H9 (cell line): Measurements from ENCODE around the gene DNM2. TPM values are rescaled to one million over a fixed set of nuclear protein-coding genes. Genes with fewer than 3 reads are reported as not detected.
A peak's percentile ranks its signal among the peaks of the same experiment; 100 is the strongest.

Experiments
- DNase-seq: peaks from one replicate; pipeline ENCODE4 v3.0.0-alpha.2; 2017
- H2AFZ ChIP-seq: one replicate; pipeline ENCODE4 v1.6.1; 2013; ENCODE audit warnings: mild to moderate bottlenecking, low read length, control low read depth, moderate library complexity
- H2AK5ac ChIP-seq: 2 replicates; pipeline ENCODE4 v1.6.1; 2013; ENCODE audit warnings: low read length, control low read depth, mixed read lengths; ENCODE audit not compliant: insufficient read length
- H2BK120ac ChIP-seq: one replicate; pipeline ENCODE4 v1.6.1; 2013; ENCODE audit warnings: low read depth, mild to moderate bottlenecking, low read length, control low read depth, inconsistent platforms; ENCODE audit not compliant: poor library complexity, severe bottlenecking
- H2BK12ac ChIP-seq: 2 replicates; pipeline ENCODE4 v1.6.1; 2013; ENCODE audit warnings: low read length, control low read depth, mixed read lengths, low read depth; ENCODE audit not compliant: insufficient read length
- H2BK15ac ChIP-seq: 2 replicates; pipeline ENCODE4 v1.6.1; 2013; ENCODE audit warnings: low read depth, low read length, control low read depth
- H2BK20ac ChIP-seq: one replicate; pipeline ENCODE4 v1.6.1; 2013; ENCODE audit warnings: low read depth, mild to moderate bottlenecking, low read length, control low read depth, inconsistent platforms; ENCODE audit not compliant: poor library complexity, severe bottlenecking
- H2BK5ac ChIP-seq: 2 replicates; pipeline ENCODE4 v1.6.1; 2013; ENCODE audit warnings: low read length, control low read depth, mixed read lengths; ENCODE audit not compliant: insufficient read length
- H3K14ac ChIP-seq: 2 replicates; pipeline ENCODE4 v1.6.1; 2013; ENCODE audit warnings: low read length, control low read depth; ENCODE audit not compliant: insufficient read depth
- H3K18ac ChIP-seq: 2 replicates; pipeline ENCODE4 v1.6.1; 2013; ENCODE audit warnings: low read depth, mild to moderate bottlenecking, mixed read lengths, low read length, control low read depth; ENCODE audit not compliant: insufficient read length
- H3K23ac ChIP-seq: 2 replicates; pipeline ENCODE4 v1.6.1; 2013; ENCODE audit warnings: low read length, control low read depth, mixed read lengths, low read depth; ENCODE audit not compliant: insufficient read length
- H3K23me2 ChIP-seq: 2 replicates; pipeline ENCODE4 v1.6.1; 2013; ENCODE audit warnings: low read depth, mild to moderate bottlenecking, mixed read lengths, low read length, control low read depth; ENCODE audit not compliant: insufficient read length, poor library complexity, severe bottlenecking
- H3K27ac ChIP-seq: 2 replicates; pipeline ENCODE4 v1.5.1; 2013; ENCODE audit warnings: low read length, control low read depth, mixed read lengths, low read depth; ENCODE audit not compliant: insufficient read length
- H3K27me3 ChIP-seq: 2 replicates; pipeline ENCODE4 v1.6.1; 2013; ENCODE audit warnings: low read length, control low read depth, inconsistent platforms; ENCODE audit not compliant: insufficient read depth
- H3K4ac ChIP-seq: 2 replicates; pipeline ENCODE4 v1.6.1; 2013; ENCODE audit warnings: low read depth, mild to moderate bottlenecking, control low read depth, inconsistent platforms, low read length, moderate library complexity
- H3K4me1 ChIP-seq: 2 replicates; pipeline ENCODE4 v1.6.1; 2013; ENCODE audit warnings: low read length, control low read depth, inconsistent platforms; ENCODE audit not compliant: insufficient read depth
- H3K4me2 ChIP-seq: 2 replicates; pipeline ENCODE4 v1.6.1; 2013; ENCODE audit warnings: low read length, control low read depth, mixed read lengths; ENCODE audit not compliant: insufficient read length, insufficient read depth
- H3K56ac ChIP-seq: 2 replicates; pipeline ENCODE4 v1.6.1; 2013; ENCODE audit warnings: low read depth, mild to moderate bottlenecking, mixed read lengths, low read length, control low read depth; ENCODE audit not compliant: insufficient read length
- H3K79me1 ChIP-seq: 2 replicates; pipeline ENCODE4 v1.6.1; 2013; ENCODE audit warnings: low read depth, mild to moderate bottlenecking, moderate library complexity, low read length, control low read depth, inconsistent platforms; ENCODE audit not compliant: insufficient read depth, poor library complexity, severe bottlenecking
- H3K79me2 ChIP-seq: 2 replicates; pipeline ENCODE4 v1.6.1; 2013; ENCODE audit warnings: low read length, control low read depth, inconsistent platforms; ENCODE audit not compliant: insufficient read depth
- H3K9ac ChIP-seq: 2 replicates; pipeline ENCODE4 v1.6.1; 2013; ENCODE audit warnings: low read length, control low read depth, mixed read lengths; ENCODE audit not compliant: insufficient read length; ENCODE audit errors: extremely low read depth
- H3K9me3 ChIP-seq: one replicate; pipeline ENCODE4 v1.6.1; 2013; ENCODE audit warnings: low read depth, low read length, inconsistent platforms; ENCODE audit not compliant: control insufficient read depth
- H3T11ph ChIP-seq: one replicate; pipeline ENCODE4 v1.6.1; 2013; ENCODE audit warnings: mild to moderate bottlenecking, low read length, control low read depth, inconsistent platforms
- H4K20me1 ChIP-seq: one replicate; pipeline ENCODE4 v1.6.1; 2013; ENCODE audit not compliant: control insufficient read depth, insufficient read length, insufficient read depth
- H4K5ac ChIP-seq: 2 replicates; pipeline ENCODE4 v1.6.1; 2013; ENCODE audit warnings: low read depth, mild to moderate bottlenecking, mixed read lengths, low read length, control low read depth; ENCODE audit not compliant: insufficient read length
- H4K8ac ChIP-seq: replicated peaks from 2 replicates; pipeline ENCODE4 v1.6.1; 2013; ENCODE audit warnings: low read length, control low read depth, mixed read lengths, low read depth; ENCODE audit not compliant: insufficient read length
- H4K91ac ChIP-seq: 2 replicates; pipeline ENCODE4 v1.6.1; 2013; ENCODE audit warnings: low read depth, mild to moderate bottlenecking, moderate library complexity, mixed read lengths, low read length, control low read depth; ENCODE audit not compliant: insufficient read length
- H3K27ac Mint-ChIP-seq, 3 experiments: 2 replicates in 2 of 3; 3 replicates in 1 of 3; pipeline ENCODE4 v1.8.0; 2020 to 2021; ENCODE audit warnings: mixed read lengths in 3 of 3, mild to moderate bottlenecking in 1 of 3, moderate library complexity in 1 of 3
- H3K27me3 Mint-ChIP-seq: 2 replicates; pipeline ENCODE4 v1.8.0; 2021; ENCODE audit warnings: low read depth, mild to moderate bottlenecking, moderate library complexity, mixed read lengths
- H3K36me3 Mint-ChIP-seq, 3 experiments: 2 replicates in 2 of 3; 3 replicates in 1 of 3; pipeline ENCODE4 v1.8.0; 2020 to 2021; ENCODE audit warnings: low read depth in 3 of 3, mixed read lengths in 3 of 3; ENCODE audit not compliant: insufficient read depth in 1 of 3
- H3K4me1 Mint-ChIP-seq, 2 experiments: 2 replicates each; pipeline ENCODE4 v1.8.0; 2020; ENCODE audit warnings: mixed read lengths in 2 of 2
- H3K4me3 Mint-ChIP-seq, 2 experiments: 2 replicates in 1 of 2; 3 replicates in 1 of 2; pipeline ENCODE4 v1.8.0; 2020 to 2021; ENCODE audit warnings: mild to moderate bottlenecking in 2 of 2, mixed read lengths in 2 of 2, moderate library complexity in 1 of 2
- H3K9me3 Mint-ChIP-seq, 2 experiments: 2 replicates in 1 of 2; 3 replicates in 1 of 2; pipeline ENCODE4 v1.8.0; 2020; ENCODE audit warnings: mild to moderate bottlenecking in 2 of 2, mixed read lengths in 2 of 2, moderate library complexity in 1 of 2
- CTCF ChIP-seq: fragments of 200-600 bp; sonication (generic); conservative IDR thresholded peaks from 3 replicates; pipeline ENCODE4 v1.8.0; 2021; ENCODE audit warnings: antibody characterized with exemption, mild to moderate bottlenecking
- WGBS: extraction: QIAGEN DNeasy Blood & Tissue Kit; methylation state at CpG from one replicate; pipeline ENCODE4 v1.1.7; 2013; ENCODE audit warnings: missing lambda C conversion rate, low lambda C conversion rate, mixed read lengths; ENCODE audit not compliant: insufficient read length; ENCODE audit errors: extremely low coverage; 5-methylcytosine and 5-hydroxymethylcytosine counted together
- total RNA-seq: library from RNA; stranded (reverse); gene quantifications from 2 replicates; pipeline ENCODE4 v1.2.1, GENCODE V29; 2021

Gene DNM2
- total RNA-seq, 1 experiment from 2014 or later = 152 TPM

GRCh38 chr19:10724573-10725071 is 6.7 kb downstream of the DNM2 start:
- peaks cover 5 to 14% (median 6%) of the 10 kb centered on the region in 3 experiments; a peak in 5 of 7 replicates for H3K36me3 Mint-ChIP-seq
- no peak overlapping the region for H3K23ac ChIP-seq
- no peak overlapping the region for H2BK15ac ChIP-seq
- no peak overlapping the region for H3K4me2 ChIP-seq
- H2AFZ ChIP-seq = no peak overlapping the region
- no peaks in the 10 kb centered on the region for H3K9me3 Mint-ChIP-seq
- no peaks in the 10 kb centered on the region for H3K9me3 ChIP-seq
- no peak overlapping the region for H3K4me3 Mint-ChIP-seq
- peaks cover 38% of the 10 kb centered on the region; the same call in 1 of the 2 replicates for H3K79me2 ChIP-seq
- H4K8ac ChIP-seq = no peak overlapping the region
- H3T11ph ChIP-seq = no peak overlapping the region
- TF ChIP-seq CTCF = no peak
- H4K91ac ChIP-seq = no peak overlapping the region
- H2BK20ac ChIP-seq = no peak overlapping the region
- H3K23me2 ChIP-seq = no peaks in the 10 kb centered on the region
- no peak overlapping the region for H3K9ac ChIP-seq
- H3K27ac Mint-ChIP-seq = peak overlapping the region in 2 of 3 experiments; percentile 74 to 80; a peak in 2 of 7 replicates
- H4K20me1 ChIP-seq = peaks cover 2% of the 10 kb centered on the region
- DNase-seq = no peak
- no peaks in the 10 kb centered on the region for H3K4me1 ChIP-seq
- no peak overlapping the region for H3K4ac ChIP-seq
- no peak overlapping the region for H2BK120ac ChIP-seq
- no CpG with 5 or more reads among the region's 12 CpGs for WGBS
- no peak overlapping the region for H3K18ac ChIP-seq
- peaks cover 3 to 6% of the 10 kb centered on the region in 2 experiments for H3K4me1 Mint-ChIP-seq
- H2AK5ac ChIP-seq = no peak overlapping the region
- H3K56ac ChIP-seq = no peak overlapping the region
- H3K27me3 Mint-ChIP-seq = no peaks in the 10 kb centered on the region
- no peak overlapping the region for H2BK5ac ChIP-seq
- H3K27me3 ChIP-seq = no peaks in the 10 kb centered on the region
- H3K27ac ChIP-seq = no peak overlapping the region
- H3K79me1 ChIP-seq = peaks cover 13% of the 10 kb centered on the region
- H4K5ac ChIP-seq = no peak overlapping the region
- no peak overlapping the region for H2BK12ac ChIP-seq
- H3K14ac ChIP-seq = no peak overlapping the region
